Ascending aorta (tissue), 2 donors: ENCODE results near the gene STMN1. TPM values are rescaled to one million over a fixed set of nuclear protein-coding genes. Genes with fewer than 3 reads are reported as not detected.

Experiments used
- DNase-seq, 2 donors: peaks; one replicate each; pipeline ENCODE4 v3.0.0-alpha.2; 2019; ENCODE audit warnings: low spot score in 2 of 2
- H3K27ac ChIP-seq, 2 donors: fragments of 200-600 bp; sonication (generic); one replicate each; pipeline ENCODE4 v1.5.1; 2016 to 2017; ENCODE audit warnings: mild to moderate bottlenecking in 1 of 2
- H3K27me3 ChIP-seq: fragments of 200-600 bp; sonication (generic); one replicate; pipeline ENCODE4 v1.5.1; 2017
- H3K36me3 ChIP-seq, 2 donors: fragments of 200-600 bp; sonication (generic); one replicate each; pipeline ENCODE4 v1.5.1; 2016
- H3K4me1 ChIP-seq, 2 donors: fragments of 200-600 bp; sonication (generic); one replicate each; pipeline ENCODE4 v1.5.1; 2016 to 2017; ENCODE audit warnings: mild to moderate bottlenecking in 1 of 2
- H3K4me3 ChIP-seq, 2 donors: fragments of 200-600 bp; sonication (generic); one replicate each; pipeline ENCODE4 v1.5.1; 2016 to 2017; ENCODE audit warnings: mild to moderate bottlenecking in 1 of 2
- H3K9me3 ChIP-seq, 2 donors: fragments of 200-600 bp; sonication (generic); one replicate each; pipeline ENCODE4 v1.5.1; 2016
- CTCF ChIP-seq, 3 experiments: fragments of 200-600 bp in 2 of 3; fragments of 450-650 bp in 1 of 3; sonication (generic) in 2 of 3; IDR thresholded peaks; one replicate each; pipeline ENCODE4 v1.5.1; 2016 to 2019; ENCODE audit warnings: antibody characterized with exemption in 3 of 3, mild to moderate bottlenecking in 1 of 3, moderate library complexity in 1 of 3
- intact Hi-C: fragments of 100-400 bp; cut with DNase I; formaldehyde crosslinking; loops from one replicate; pipeline ENCODE4 v1.15.1; 2023
- total RNA-seq: library from RNA; depleted of rRNA; stranded (reverse); fragments of >200 nt; gene quantifications from one replicate; pipeline ENCODE4 v1.1.0, GENCODE V29; 2016

Gene STMN1
- total RNA-seq, 1 donor from 2014 or later: 16.8 TPM

- peak overlapping the region; percentile 72 to 80 for H3K4me3 ChIP-seq
- peaks cover 7 to 16% of the 10 kb centered on the region in 2 donors for H3K4me1 ChIP-seq
- no peak for TF ChIP-seq CTCF (IDR thresholded peaks at IDR 0.05)
- H3K9me3 ChIP-seq: no peaks in the 10 kb centered on the region
- H3K27me3 ChIP-seq: no peaks in the 10 kb centered on the region
- DNase-seq: no peak
- intact Hi-C loops: no loop called here
- no peaks in the 10 kb centered on the region for H3K36me3 ChIP-seq
- H3K27ac ChIP-seq: peak overlapping the region; percentile 71 to 79
Observed at GRCh38 chr1:25874635-25875153, 31.5 kb downstream of the STMN1 start.

- Histone ChIP-seq H3K27ac (peak overlapping the region; percentile 71 to 79), H3K4me3 (peak overlapping the region; percentile 72 to 80), H3K36me3 (no peaks in the 10 kb centered on the region), H3K9me3 (no peaks in the 10 kb centered on the region), H3K27me3 (no peaks in the 10 kb centered on the region), H3K4me1 (peaks cover 7 to 16% of the 10 kb centered on the region in 2 donors)
- intact Hi-C loops: no loop called here
- no peak for TF ChIP-seq CTCF (IDR thresholded peaks at IDR 0.05)
- DNase-seq: no peak
Observed at GRCh38 chr1:25874209-25874608, 32.0 kb downstream of the STMN1 start.

- DNase-seq: no peak
- Histone ChIP-seq H3K4me3 (no peak overlapping the region), H3K36me3 (no peaks in the 10 kb centered on the region), H3K9me3 (no peaks in the 10 kb centered on the region), H3K4me1 (peaks cover 7 to 16% of the 10 kb centered on the region in 2 donors), H3K27ac (no peak overlapping the region), H3K27me3 (no peaks in the 10 kb centered on the region)
- no peak for TF ChIP-seq CTCF (IDR thresholded peaks at IDR 0.05)
- intact Hi-C loops: no loop called here
Observed at GRCh38 chr1:25873120-25873519, 33.1 kb downstream of the STMN1 start.

- no peaks in the 10 kb centered on the region for H3K9me3 ChIP-seq
- no peak for TF ChIP-seq CTCF (IDR thresholded peaks at IDR 0.05)
- no peaks in the 10 kb centered on the region for H3K27me3 ChIP-seq
- H3K36me3 ChIP-seq: no peaks in the 10 kb centered on the region
- H3K27ac ChIP-seq: no peak overlapping the region
- no peak for DNase-seq
- peaks cover 7 to 16% of the 10 kb centered on the region in 2 donors for H3K4me1 ChIP-seq
- intact Hi-C loops: no loop called here
- no peak overlapping the region for H3K4me3 ChIP-seq
Observed at GRCh38 chr1:25872713-25873112, 33.5 kb downstream of the STMN1 start.

GRCh38 chr1:25871704-25872494 lies 34.3 kb downstream of the STMN1 start:
- no peak for TF ChIP-seq CTCF (IDR thresholded peaks at IDR 0.05)
- H3K27ac ChIP-seq: no peak overlapping the region
- no peaks in the 10 kb centered on the region for H3K36me3 ChIP-seq
- no peak overlapping the region for H3K4me3 ChIP-seq
- DNase-seq: no peak
- H3K27me3 ChIP-seq: no peaks in the 10 kb centered on the region
- no peaks in the 10 kb centered on the region for H3K9me3 ChIP-seq
- intact Hi-C loops: no loop called here
- H3K4me1 ChIP-seq: peaks cover 7 to 16% of the 10 kb centered on the region in 2 donors
